ENCODE measurements around the gene PNLDC1. TPM values are rescaled to one million over a fixed set of nuclear protein-coding genes. Genes with fewer than 3 reads are reported as not detected.
A peak's percentile ranks its signal among the peaks of the same experiment; 100 is the strongest.
"Not testable (repeated sequence)": the region's sequence is repeated elsewhere in the genome, so short reads cannot be mapped to it uniquely, and the experiment has no call there.

The PNLDC1 gene
- total RNA-seq, 1 donor from 2014 or later: 0.49 TPM

DNA sequence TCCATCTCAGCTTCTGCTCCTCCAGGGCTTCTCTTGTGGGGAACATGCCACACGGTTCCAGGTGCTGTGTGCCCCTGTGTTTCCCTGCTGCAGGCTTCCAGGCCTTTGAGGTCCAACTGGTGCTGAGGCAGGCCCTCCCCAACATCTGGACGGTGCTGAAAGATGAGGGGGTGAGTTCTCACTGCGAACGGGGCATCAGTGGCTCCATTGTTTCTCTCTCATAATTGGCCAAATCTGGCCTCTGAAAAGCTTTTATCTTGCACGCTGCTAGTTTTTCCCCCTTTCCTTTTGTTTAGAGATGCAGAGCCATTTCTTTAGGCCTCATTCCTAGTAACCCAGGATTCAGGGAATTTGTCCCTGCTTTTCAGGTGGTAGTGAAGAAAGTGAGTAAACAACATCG, 8.6 kb downstream of the PNLDC1 start:
- TF ChIP-seq CTCF (conservative IDR thresholded peaks at IDR 0.05): no peak
- Mint-ChIP-seq H3K36me3 (ENCODE audit: low read depth) (no peaks in the 10 kb centered on the region), H3K4me3 (no peak overlapping the region), H3K4me1 (peaks cover 21% of the 10 kb centered on the region), H3K9me3 (no peaks in the 10 kb centered on the region), H3K27ac (ENCODE audit: unreplicated experiment) (peak overlapping the region; percentile 57), H3K27me3 (ENCODE audit: low read depth) (no peaks in the 10 kb centered on the region)
- no peak for DNase-seq (ENCODE audit: low read depth, low spot score)

DNA sequence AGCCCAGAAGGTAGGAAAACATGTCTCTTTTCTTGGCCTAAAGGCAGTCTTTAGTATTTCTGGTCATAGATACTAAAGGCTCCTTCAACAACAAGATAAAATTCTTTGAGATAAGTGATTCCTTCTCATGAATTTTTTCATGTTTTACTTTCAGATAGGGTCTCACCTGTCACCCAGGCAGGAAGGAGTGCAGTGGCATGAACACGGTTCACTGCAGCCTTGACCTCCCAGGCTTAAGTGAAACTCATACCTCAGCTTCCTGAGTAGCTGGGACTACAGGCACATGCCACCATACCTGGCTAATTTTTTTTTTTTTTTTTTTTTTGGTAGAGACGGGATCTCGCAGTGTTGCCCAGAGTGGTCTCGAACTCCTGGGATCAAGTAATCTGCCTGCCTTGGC, 9.1 kb downstream of the PNLDC1 start:
- TF ChIP-seq CTCF (conservative IDR thresholded peaks at IDR 0.05): no peak
- no peaks in the 10 kb centered on the region for H3K9me3 Mint-ChIP-seq
- H3K27me3 Mint-ChIP-seq (ENCODE audit: low read depth): no peaks in the 10 kb centered on the region
- H3K27ac Mint-ChIP-seq (ENCODE audit: unreplicated experiment): no peak overlapping the region
- H3K36me3 Mint-ChIP-seq (ENCODE audit: low read depth): no peaks in the 10 kb centered on the region
- no peak for DNase-seq (ENCODE audit: low read depth, low spot score)
- peaks cover 21% of the 10 kb centered on the region for H3K4me1 Mint-ChIP-seq
- no peak overlapping the region for H3K4me3 Mint-ChIP-seq

GRCh38 chr6:159813781-159814180, 13.7 kb downstream of the PNLDC1 start:
- Mint-ChIP-seq H3K36me3 (ENCODE audit: low read depth) (no peaks in the 10 kb centered on the region), H3K4me3 (no peak overlapping the region), H3K4me1 (peaks cover 17% of the 10 kb centered on the region), H3K27ac (ENCODE audit: unreplicated experiment) (no peak overlapping the region), H3K27me3 (ENCODE audit: low read depth) (peaks cover 2% of the 10 kb centered on the region), H3K9me3 (no peaks in the 10 kb centered on the region)
- TF ChIP-seq CTCF (conservative IDR thresholded peaks at IDR 0.05): no peak
- DNase-seq (ENCODE audit: low read depth, low spot score): no peak

DNA sequence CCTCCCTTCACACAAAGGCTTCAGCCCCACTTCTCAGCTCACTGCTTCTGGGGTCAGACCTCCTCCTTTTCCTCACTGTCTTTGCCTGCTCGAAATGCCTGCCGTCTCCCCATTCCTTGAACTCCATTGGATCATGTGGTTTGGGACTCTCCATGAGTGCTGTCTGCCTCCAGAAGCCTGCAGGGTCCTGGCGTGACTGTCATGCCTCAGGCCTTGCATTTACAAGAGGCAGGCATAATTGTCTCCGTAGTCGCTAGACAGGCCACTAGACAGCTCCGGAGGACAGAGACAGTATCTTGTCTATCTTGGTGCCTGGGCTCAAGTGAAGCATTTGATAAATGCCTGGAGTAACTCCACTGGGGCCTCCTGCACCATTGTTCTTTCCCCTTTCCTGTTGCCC, 15.3 kb downstream of the PNLDC1 start:
- DNase-seq (ENCODE audit: low read depth, low spot score): no peak
- H3K4me1 Mint-ChIP-seq: peaks cover 23% of the 10 kb centered on the region
- H3K27me3 Mint-ChIP-seq (ENCODE audit: low read depth): peaks cover 6% of the 10 kb centered on the region
- peak overlapping the region; percentile 82 for H3K27ac Mint-ChIP-seq (ENCODE audit: unreplicated experiment)
- no peak overlapping the region for H3K4me3 Mint-ChIP-seq
- H3K36me3 Mint-ChIP-seq (ENCODE audit: low read depth): no peaks in the 10 kb centered on the region
- H3K9me3 Mint-ChIP-seq: no peaks in the 10 kb centered on the region
- TF ChIP-seq CTCF (conservative IDR thresholded peaks at IDR 0.05): no peak

DNA sequence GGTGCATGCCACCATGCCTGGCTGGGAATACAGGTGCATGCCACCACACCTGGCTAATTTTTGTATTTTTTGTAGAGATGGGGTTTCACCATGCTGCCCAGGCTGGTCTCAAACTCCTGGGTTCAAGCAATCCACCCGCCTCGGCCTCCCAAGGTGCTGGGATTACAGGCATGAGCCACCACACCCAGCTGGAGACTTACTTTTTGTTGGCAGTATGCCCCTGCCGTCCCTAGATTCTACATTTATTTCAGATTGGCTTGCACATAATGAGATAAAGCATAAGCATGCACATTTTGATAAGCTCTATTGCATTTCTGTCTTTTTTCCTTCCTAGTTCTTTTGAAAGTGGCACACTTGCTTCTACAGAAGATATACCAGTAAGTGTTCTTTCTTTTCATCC, 16.7 kb downstream of the PNLDC1 start:
- not testable (repeated sequence) for H3K27me3 Mint-ChIP-seq (ENCODE audit: low read depth)

GRCh38 chr6:159817951-159818739, 18.1 kb downstream of the PNLDC1 start:
- peaks cover 6% of the 10 kb centered on the region for H3K27me3 Mint-ChIP-seq (ENCODE audit: low read depth)

More for the DNA sequence above, 16.7 kb downstream of the PNLDC1 start:
- not testable (repeated sequence) for H3K4me3 Mint-ChIP-seq; H3K36me3 Mint-ChIP-seq (ENCODE audit: low read depth); H3K27ac Mint-ChIP-seq (ENCODE audit: unreplicated experiment); DNase-seq (ENCODE audit: low read depth, low spot score); H3K9me3 Mint-ChIP-seq
- peaks cover 20% of the 10 kb centered on the region for H3K4me1 Mint-ChIP-seq

More at GRCh38 chr6:159817951-159818739, 18.1 kb downstream of the PNLDC1 start:
- no peak for TF ChIP-seq CTCF (conservative IDR thresholded peaks at IDR 0.05)
- H3K4me1 Mint-ChIP-seq: peaks cover 20% of the 10 kb centered on the region
- DNase-seq (ENCODE audit: low read depth, low spot score): no peak
- no peaks in the 10 kb centered on the region for H3K9me3 Mint-ChIP-seq
- H3K27ac Mint-ChIP-seq (ENCODE audit: unreplicated experiment): no peak overlapping the region
- no peak overlapping the region for H3K4me3 Mint-ChIP-seq
- no peaks in the 10 kb centered on the region for H3K36me3 Mint-ChIP-seq (ENCODE audit: low read depth)
